ENCODE results near the gene HSD17B4.

DNA sequence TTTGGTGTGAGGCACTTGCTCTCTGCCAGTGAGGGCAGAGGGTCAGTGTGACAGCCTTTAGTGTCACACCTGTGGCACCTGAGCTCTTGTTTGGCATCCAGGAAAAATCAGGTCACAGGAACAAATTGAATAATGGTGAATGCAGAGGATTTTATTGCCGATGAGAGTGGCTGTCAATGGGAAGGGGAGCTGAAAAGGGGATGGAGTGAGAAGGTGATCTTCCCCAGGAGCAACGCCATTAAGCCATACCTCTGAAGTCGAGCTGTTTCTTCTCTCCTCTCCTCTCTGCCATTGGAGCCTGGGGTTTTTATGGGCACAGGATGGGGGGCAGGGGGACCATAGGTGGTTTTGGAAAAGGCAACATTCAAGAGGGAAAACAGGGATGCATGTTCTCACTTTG, 2.4 kb upstream of the HSD17B4 start:
- TF ChIP-seq POLR2A (IDR thresholded peaks at IDR 0.05; ENCODE audit: low read length) (no peak), GATA1 (IDR thresholded peaks at IDR 0.05; ENCODE audit: low read depth, low read length) (no peak)
